HL-60 (cell line): ENCODE results near the gene TPGS1.

Experiments
- DNase-seq, 2 experiments: peaks; one replicate each; pipeline ENCODE4 v3.0.0-alpha.2; 2010 to 2020; ENCODE audit warnings: low read depth in 1 of 2, low spot score in 1 of 2
- H3K27ac ChIP-seq: fragments of 250-450 bp; sonication (Bioruptor Pico); replicated peaks from 2 replicates; pipeline ENCODE4 v1.5.1; 2020; ENCODE audit warnings: mild to moderate bottlenecking, moderate library complexity
- H3K27me3 ChIP-seq: fragments of 250-450 bp; sonication (Bioruptor Pico); 2 replicates; pipeline ENCODE4 v1.5.1; 2021; ENCODE audit warnings: mild to moderate bottlenecking, moderate library complexity; ENCODE audit not compliant: insufficient read depth, poor library complexity, severe bottlenecking
- H3K4me3 ChIP-seq: replicated peaks from 2 replicates; pipeline ENCODE4 v1.5.1; 2011; ENCODE audit warnings: mild to moderate bottlenecking, control low read depth, low read length; ENCODE audit not compliant: insufficient read depth
- GABPA ChIP-seq: IDR thresholded peaks from 2 replicates; pipeline ENCODE4 v1.6.1; 2012; ENCODE audit warnings: low read depth
- POLR2AphosphoS5 ChIP-seq: IDR thresholded peaks from 2 replicates; pipeline ENCODE4 v1.6.1; 2012; ENCODE audit warnings: low read depth
- SPI1 ChIP-seq: IDR thresholded peaks from 2 replicates; pipeline ENCODE4 v1.6.1; 2012; ENCODE audit warnings: low read depth, mild to moderate bottlenecking, borderline replicate concordance
- TF ChIP-seq, protein P1 (sequence below): IDR thresholded peaks from 2 replicates; pipeline ENCODE4 v1.6.1; 2012; ENCODE audit warnings: low read depth; ENCODE audit not compliant: insufficient replicate concordance
- TF ChIP-seq, protein P2 (sequence below): IDR thresholded peaks from one replicate; pipeline ENCODE4 v1.5.1; 2011; ENCODE audit warnings: low read length, control low read depth, inconsistent platforms; ENCODE audit not compliant: insufficient read depth

Gene TPGS1

DNA sequence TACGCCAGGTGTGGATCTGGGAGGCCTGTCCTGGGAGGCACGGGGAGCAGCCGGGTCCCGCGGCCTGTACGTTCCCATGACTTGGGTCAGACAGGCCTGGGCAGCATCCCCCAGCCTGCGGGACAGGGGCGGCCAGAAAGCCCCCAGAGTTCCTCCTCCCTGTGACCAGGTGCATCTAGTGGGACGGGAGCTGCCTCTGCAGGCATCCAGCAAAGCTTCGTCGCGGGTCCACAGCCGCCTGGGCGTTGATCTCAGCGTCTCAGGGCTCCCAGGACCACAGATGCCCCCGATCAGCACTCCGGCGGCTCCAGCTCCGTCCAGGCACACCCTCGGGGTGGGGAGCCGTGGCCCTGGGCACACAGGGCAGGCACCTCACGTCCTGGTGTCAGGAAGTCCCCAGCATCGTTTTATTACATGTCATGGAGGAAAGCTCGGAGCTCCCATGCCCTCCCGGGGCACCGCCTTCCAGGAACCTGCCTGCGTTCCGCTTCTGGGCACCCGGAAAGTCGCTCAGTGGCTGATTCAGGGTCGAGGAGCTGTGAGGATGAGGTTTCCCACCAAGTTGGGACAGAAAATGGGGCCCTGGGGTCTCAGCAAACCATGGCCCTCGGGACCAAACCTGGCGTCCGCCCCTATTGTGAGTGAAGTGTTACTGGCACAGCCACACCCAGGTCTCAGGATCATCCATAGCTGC lies 35.0 kb downstream of the TPGS1 start:
- H3K4me3 ChIP-seq = no peak overlapping the region
- no peak for DNase-seq
- TF ChIP-seq POLR2AphosphoS5 = no peak
- TF ChIP-seq SPI1 = no peak
- TF ChIP-seq GABPA = no peak
- TF ChIP-seq, protein P1, sequence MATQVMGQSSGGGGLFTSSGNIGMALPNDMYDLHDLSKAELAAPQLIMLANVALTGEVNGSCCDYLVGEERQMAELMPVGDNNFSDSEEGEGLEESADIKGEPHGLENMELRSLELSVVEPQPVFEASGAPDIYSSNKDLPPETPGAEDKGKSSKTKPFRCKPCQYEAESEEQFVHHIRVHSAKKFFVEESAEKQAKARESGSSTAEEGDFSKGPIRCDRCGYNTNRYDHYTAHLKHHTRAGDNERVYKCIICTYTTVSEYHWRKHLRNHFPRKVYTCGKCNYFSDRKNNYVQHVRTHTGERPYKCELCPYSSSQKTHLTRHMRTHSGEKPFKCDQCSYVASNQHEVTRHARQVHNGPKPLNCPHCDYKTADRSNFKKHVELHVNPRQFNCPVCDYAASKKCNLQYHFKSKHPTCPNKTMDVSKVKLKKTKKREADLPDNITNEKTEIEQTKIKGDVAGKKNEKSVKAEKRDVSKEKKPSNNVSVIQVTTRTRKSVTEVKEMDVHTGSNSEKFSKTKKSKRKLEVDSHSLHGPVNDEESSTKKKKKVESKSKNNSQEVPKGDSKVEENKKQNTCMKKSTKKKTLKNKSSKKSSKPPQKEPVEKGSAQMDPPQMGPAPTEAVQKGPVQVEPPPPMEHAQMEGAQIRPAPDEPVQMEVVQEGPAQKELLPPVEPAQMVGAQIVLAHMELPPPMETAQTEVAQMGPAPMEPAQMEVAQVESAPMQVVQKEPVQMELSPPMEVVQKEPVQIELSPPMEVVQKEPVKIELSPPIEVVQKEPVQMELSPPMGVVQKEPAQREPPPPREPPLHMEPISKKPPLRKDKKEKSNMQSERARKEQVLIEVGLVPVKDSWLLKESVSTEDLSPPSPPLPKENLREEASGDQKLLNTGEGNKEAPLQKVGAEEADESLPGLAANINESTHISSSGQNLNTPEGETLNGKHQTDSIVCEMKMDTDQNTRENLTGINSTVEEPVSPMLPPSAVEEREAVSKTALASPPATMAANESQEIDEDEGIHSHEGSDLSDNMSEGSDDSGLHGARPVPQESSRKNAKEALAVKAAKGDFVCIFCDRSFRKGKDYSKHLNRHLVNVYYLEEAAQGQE = no peak
- TF ChIP-seq, protein P2, sequence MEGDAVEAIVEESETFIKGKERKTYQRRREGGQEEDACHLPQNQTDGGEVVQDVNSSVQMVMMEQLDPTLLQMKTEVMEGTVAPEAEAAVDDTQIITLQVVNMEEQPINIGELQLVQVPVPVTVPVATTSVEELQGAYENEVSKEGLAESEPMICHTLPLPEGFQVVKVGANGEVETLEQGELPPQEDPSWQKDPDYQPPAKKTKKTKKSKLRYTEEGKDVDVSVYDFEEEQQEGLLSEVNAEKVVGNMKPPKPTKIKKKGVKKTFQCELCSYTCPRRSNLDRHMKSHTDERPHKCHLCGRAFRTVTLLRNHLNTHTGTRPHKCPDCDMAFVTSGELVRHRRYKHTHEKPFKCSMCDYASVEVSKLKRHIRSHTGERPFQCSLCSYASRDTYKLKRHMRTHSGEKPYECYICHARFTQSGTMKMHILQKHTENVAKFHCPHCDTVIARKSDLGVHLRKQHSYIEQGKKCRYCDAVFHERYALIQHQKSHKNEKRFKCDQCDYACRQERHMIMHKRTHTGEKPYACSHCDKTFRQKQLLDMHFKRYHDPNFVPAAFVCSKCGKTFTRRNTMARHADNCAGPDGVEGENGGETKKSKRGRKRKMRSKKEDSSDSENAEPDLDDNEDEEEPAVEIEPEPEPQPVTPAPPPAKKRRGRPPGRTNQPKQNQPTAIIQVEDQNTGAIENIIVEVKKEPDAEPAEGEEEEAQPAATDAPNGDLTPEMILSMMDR = no peak
- H3K27ac ChIP-seq = no peak overlapping the region
- H3K27me3 ChIP-seq = no peaks in the 10 kb centered on the region

- Histone ChIP-seq H3K27ac (no peak within 1 kb of the TSS), H3K4me3 (no peak within 1 kb of the TSS), H3K27me3 (no peaks in the 10 kb centered on the region)
- DNase-seq = no peak
- TF ChIP-seq SPI1 (no peak), GABPA (no peak), POLR2AphosphoS5 (no peak)
- TF ChIP-seq, protein P1 = no peak
- TF ChIP-seq, protein P2 = no peak
These were observed 36.8 kb downstream of the TPGS1 start, which contains the start of gene GZMM for GRCh38 chr19:543910-544608. GZMM (plus strand) TSS chr19:544053; CDS start chr19:544072, 19 bp downstream.

- DNase-seq = no peak
- no peaks in the 10 kb centered on the region for H3K27me3 ChIP-seq
- H3K4me3 ChIP-seq = no peak overlapping the region
- TF ChIP-seq SPI1 (no peak), POLR2AphosphoS5 (no peak), GABPA (no peak)
- TF ChIP-seq, protein P1 = no peak
- TF ChIP-seq, protein P2 = no peak
- no peak overlapping the region for H3K27ac ChIP-seq
These were observed 39.8 kb downstream of the TPGS1 start for GRCh38 chr19:547117-547516.
